EH (cell line): ENCODE measurements around the gene PRDM16.

Experiments
- DNase-seq: peaks from one replicate; pipeline ENCODE4 v3.0.0-alpha.2; 2015; ENCODE audit warnings: low read depth

The PRDM16 gene

DNA sequence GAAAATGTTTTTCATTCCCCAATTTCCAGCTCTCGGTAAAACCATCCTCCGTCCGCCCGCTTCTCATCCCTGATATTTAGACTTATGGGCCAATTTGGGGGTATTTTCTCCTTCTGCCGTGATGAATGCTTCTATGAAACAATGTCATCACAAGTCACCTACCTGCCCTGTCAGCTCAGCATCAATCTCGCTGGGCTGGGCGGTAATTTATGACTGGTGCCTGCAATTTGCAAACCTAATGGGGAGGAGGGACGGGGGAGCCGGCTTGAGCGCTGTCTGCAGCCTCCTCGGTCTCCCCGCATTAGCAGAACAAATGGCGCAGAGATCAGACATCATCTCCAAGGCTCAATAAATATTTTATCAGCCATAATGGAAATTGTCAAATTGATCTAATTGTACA is 72.1 kb downstream of the PRDM16 start:
- DNase-seq = no peak

DNA sequence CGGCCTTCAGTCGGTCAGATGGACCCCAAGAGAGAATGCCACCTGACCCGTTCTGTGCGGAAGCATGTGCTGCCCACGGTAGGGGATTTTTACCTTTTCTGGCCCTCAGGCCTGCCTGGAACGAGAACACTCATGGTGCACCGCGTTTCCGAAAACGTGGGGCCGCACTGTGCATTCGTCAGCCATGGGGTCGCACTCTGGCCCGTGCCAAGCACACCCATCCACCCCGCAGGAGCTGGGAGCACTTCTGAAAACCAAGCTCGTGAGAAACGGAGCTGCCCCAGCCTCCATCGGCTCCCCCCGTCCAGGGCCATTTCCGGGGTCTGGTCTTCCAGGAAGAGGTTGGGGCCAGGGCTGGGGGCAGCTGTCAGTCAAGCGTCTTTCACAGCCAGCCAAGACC is 72.8 kb downstream of the PRDM16 start:
- no peak for DNase-seq

DNA sequence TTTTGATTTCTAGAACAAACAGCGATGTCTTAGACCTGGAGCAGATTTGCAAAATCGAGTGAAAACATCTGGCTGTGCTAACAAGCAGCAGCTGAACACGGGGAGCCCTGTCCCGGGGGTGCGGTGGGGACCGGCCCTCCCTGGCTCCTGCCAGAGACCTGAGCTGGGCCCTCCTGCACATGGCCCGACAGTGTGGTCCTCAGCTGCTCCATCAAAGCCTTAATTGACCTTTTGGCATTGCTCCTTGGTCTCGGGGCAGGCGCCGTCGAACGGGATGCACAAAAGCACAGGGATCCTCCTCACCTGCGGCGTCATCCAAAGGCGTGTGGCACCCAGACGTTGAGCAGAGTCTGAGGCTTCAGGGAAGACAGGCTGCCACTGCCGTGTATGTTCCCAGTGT is 73.2 kb downstream of the PRDM16 start:
- DNase-seq = no peak

GRCh38 chr1:3142751-3143150 is 73.7 kb downstream of the PRDM16 start:
- no peak for DNase-seq

GRCh38 chr1:3145532-3146325 is 76.7 kb downstream of the PRDM16 start:
- no peak for DNase-seq

DNA sequence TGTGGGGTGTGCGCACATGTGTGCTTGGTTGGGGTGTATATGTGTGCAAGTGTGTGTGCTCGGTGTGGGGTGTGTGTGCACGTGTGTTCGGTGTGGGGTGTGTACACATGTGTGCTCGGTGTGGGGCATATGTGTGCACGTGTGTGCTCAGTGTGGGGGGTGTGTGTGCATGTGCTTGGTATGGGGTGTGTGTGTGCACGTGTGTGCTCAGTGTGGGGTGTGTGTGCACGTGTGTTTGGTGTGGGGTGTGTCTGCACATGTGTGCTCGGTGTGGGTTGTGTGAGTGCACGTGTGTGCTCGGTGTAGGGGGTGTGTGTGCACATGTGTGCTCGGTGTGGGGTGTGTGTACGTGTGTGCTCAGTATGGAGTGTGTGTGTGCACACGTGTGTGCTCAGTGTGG is 77.5 kb downstream of the PRDM16 start:
- no peak for DNase-seq

GRCh38 chr1:3146907-3147306 is 77.9 kb downstream of the PRDM16 start:
- DNase-seq = no peak

GRCh38 chr1:3148171-3148570 is 79.2 kb downstream of the PRDM16 start:
- no peak for DNase-seq

DNA sequence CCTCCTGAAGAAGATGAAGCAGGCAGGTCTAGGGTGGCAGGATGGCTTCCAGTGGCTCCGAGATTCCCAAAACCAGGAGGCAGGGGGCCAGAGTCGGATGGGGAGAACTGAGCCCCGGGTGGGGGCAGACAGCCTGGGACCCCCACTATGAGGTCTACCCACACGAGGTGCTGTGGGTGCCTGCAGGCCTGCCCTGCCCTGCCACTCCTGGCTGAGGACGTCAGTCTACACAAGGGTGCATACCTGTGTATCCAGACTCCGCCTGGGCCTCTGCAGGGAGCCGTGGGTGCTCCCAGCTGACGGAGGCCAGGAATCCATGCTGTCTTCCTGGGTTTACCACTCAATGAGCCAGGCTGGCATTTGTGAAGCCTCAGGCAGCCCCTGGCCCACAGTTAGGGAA is 80.3 kb downstream of the PRDM16 start:
- DNase-seq = no peak

GRCh38 chr1:3151456-3151855 is 82.5 kb downstream of the PRDM16 start:
- DNase-seq = no peak

DNA sequence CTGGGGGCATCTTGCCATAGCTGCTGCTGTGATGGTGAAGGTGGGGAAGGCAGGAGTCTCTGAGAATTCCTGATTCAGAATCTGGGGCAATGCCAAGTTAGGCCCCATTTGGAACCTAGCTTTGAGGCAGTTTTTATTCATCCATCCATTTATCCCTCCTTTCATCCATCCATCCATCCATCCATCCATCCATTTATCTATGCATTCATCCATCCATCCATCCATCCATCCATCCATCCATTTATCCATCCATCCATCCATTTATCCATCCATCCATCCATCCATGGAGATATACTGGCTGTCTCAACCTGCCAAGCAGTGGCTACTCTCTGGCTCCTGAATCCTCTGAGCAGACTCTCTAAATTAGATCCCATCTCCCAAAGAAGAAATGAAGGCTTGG is 83.1 kb downstream of the PRDM16 start:
- DNase-seq = no peak

DNA sequence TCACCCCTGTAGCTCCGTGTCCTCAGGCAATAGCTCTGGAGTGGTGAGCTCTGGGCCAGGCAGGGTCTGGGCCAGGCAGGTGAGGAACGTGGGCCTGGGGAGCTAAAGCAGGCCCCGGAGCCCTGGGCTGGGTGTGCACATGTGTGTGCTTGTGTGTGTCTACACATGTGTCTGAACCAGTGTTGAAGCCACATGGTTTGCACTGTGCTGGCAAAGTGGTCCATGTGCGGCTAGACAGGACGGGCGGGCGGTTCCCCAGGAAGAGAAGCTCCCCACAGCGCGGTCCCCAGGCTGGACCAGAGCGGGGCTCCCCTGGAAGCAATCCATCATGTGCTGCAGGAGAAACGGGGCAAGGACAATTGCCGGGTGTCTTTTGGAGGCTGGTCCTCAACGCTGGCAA is 84.2 kb downstream of the PRDM16 start:
- DNase-seq = no peak

- DNase-seq = no peak
Measured at GRCh38 chr1:3153902-3154795, 85.1 kb downstream of the PRDM16 start.

- DNase-seq = no peak
Measured at GRCh38 chr1:3155056-3155925, 86.3 kb downstream of the PRDM16 start.

DNA sequence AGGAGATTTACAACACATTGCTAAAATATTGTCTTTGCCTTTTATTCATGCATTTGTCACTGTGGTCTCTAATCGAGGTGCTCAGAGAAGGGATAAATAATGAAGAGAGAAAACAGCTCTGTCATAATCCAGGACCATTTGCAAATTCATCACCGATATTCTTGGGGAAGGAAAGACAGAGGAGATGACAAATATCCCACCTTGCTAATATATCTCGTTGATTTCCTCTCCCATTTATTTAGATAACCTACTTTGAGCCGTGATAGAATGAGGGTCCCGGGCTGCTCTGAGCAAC is 86.9 kb downstream of the PRDM16 start:
- no peak for DNase-seq

DNA sequence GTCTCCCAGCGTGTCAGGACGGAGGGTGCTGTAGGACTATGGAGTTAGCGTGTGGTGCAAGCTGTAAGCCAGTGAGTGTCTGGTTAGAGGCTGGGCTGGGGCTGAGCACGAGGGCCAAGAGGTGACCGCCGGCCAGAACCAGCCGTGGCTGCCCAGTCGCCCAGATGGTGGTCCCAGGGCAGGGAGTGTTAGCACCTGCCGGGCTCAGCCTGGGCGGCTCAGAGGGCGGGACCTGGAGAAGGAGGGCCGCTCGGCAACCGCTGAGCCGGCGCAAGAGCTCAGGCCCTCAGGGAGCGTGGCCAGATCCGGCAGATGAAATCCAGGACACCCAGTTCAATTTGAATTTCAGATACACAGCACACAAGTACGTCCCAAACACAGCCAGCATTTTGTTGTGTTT is 87.9 kb downstream of the PRDM16 start:
- no peak for DNase-seq

DNA sequence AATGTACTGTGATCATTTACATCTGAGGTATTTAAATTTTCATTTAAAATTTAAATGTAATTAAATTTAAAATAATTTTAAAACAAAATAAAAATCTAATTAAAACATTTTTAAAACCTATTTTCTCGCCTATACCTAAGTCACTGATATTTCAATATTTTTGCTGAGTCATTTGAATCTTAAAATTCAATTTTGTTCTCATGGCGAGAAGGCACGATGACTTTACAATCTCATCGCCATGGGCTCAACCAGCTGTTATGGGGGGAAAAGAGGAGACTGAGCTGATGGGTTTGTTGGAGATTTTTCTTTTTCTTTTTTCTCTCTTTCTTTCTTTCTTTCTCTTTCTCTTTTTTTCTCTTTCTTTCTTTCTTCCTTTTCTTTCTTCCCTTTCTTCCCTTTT is 89.3 kb downstream of the PRDM16 start:
- DNase-seq = no peak

DNA sequence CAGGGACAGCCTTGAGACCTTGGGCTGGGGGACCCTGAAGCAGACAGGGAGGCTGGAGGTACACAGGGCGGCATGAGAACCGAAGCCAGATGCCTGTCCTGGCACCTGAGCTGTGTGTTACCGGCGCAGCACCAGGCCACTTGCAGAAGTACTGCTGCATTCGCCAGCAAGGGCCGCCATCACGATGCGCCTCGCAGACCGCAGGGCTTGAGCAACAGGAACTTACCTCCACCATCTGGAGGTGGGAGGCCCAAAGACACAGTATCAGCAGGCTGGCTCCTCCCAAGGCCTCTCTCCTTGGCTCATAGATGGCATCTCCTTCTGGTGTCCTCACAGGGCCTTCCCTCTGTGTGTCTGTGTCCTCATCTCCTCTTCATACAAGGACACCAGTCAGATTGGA is 90.1 kb downstream of the PRDM16 start:
- no peak for DNase-seq

DNA sequence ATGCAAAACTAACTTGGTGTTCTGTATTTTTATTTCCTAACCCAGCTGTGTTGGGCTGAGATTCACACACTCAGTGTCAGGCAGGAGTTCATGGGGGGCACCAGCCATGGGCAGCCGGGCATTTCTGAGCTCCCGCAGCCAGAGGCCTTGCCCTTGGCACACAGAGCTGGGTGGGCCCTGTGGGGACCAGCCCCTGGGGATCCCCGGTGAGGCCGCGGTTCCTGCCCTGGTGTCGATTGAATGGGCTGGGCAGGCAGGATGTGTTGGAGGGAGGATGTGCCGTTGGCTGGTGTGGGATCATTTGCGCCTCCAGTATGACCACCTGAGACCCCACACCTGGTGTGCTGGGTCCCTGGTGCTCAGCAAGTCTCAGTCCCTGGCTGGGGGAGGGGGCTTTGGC is 91.0 kb downstream of the PRDM16 start:
- no peak for DNase-seq

DNA sequence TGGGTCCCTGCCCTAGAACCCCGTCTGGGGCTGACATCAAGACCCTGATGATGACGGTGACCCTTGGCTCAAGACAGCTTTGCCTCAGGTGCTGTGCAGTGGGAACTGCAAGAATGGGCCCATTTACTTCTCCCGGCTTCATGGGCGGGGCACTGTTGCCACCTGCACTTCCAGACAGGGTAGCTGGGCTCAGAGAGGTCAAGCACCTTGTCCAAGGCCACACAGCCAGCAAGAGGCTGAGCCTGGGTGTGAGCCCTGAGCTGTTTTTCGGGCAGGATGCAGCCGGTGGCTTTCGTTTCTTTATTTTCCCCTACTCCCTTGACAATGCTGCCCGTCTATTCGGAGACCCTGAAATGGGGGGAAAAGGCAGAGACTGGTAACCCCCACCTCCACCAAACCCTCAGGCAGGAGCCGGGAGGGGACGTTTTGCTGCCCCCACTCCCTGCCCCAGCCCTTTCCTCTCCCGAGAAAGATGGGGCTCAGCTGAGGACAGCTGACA is 91.7 kb downstream of the PRDM16 start:
- DNase-seq = no peak

GRCh38 chr1:3161176-3161840 is 92.3 kb downstream of the PRDM16 start:
- DNase-seq = no peak

GRCh38 chr1:3162322-3162882 is 93.4 kb downstream of the PRDM16 start:
- no peak for DNase-seq
